Omental fat pad (tissue), 4 donors: ENCODE data around the gene SIRT3. TPM values are rescaled to one million over a fixed set of nuclear protein-coding genes. Genes with fewer than 3 reads are reported as not detected.

ENCODE experiments used
- ATAC-seq: fragments of 150-250 bp; one replicate; pipeline ENCODE4 v1.9.1; 2016; ENCODE audit warnings: mild to moderate bottlenecking, moderate library complexity; ENCODE audit not compliant: low FRiP score
- DNase-seq: peaks from one replicate; pipeline ENCODE4 v3.0.0-alpha.2; 2019; ENCODE audit warnings: low spot score
- CTCF ChIP-seq, 3 donors: fragments of 450-650 bp; IDR thresholded peaks; one replicate each; pipeline ENCODE4 v1.5.1; 2016 to 2017; ENCODE audit warnings: antibody characterized with exemption in 3 of 3, mild to moderate bottlenecking in 3 of 3, moderate library complexity in 2 of 3
- total RNA-seq, 4 donors: library from RNA; depleted of rRNA; stranded (reverse); fragments of >200 nt; gene quantifications; one replicate each; pipeline ENCODE4 v1.1.0, GENCODE V29; 2016

SIRT3 gene
- total RNA-seq, 4 donors from 2014 or later = 6.8 to 19.2 (median 12.2) TPM

- TF ChIP-seq CTCF (IDR thresholded peaks at IDR 0.05) = no peak
- ATAC-seq (no peak), DNase-seq (no peak)
Measured at GRCh38 chr11:282630-283360, 46.7 kb upstream of the SIRT3 start.

GRCh38 chr11:282171-282570, 46.0 kb upstream of the SIRT3 start:
- no peak for DNase-seq
- no peak for ATAC-seq

GRCh38 chr11:281486-282161, 45.5 kb upstream of the SIRT3 start:
- no peak for ATAC-seq
- TF ChIP-seq CTCF (IDR thresholded peaks at IDR 0.05) = no peak
- DNase-seq = no peak

More at GRCh38 chr11:282171-282570, 46.0 kb upstream of the SIRT3 start:
- no peak for TF ChIP-seq CTCF (IDR thresholded peaks at IDR 0.05)

GRCh38 chr11:280706-281485, 44.8 kb upstream of the SIRT3 start:
- TF ChIP-seq CTCF (IDR thresholded peaks at IDR 0.05) = no peak
- ATAC-seq (no peak), DNase-seq (no peak)

GRCh38 chr11:279966-280705, 44.0 kb upstream of the SIRT3 start:
- DNase-seq (no peak), ATAC-seq (no peak)
- TF ChIP-seq CTCF (IDR thresholded peaks at IDR 0.05) = no peak

- ATAC-seq = no peak
Measured at GRCh38 chr11:279040-279965, 43.2 kb upstream of the SIRT3 start.

More at GRCh38 chr11:279040-279965, 43.2 kb upstream of the SIRT3 start:
- no peak for DNase-seq
- TF ChIP-seq CTCF (IDR thresholded peaks at IDR 0.05) = no peak
